ENCODE measurements around the gene TAC4. TPM values are rescaled to one million over a fixed set of nuclear protein-coding genes. Genes with fewer than 3 reads are reported as not detected.

Gene TAC4
- total RNA-seq, 1 experiment from 2014 or later, result not detected

GRCh38 chr17:49835472-49835871 is 12.4 kb downstream of the TAC4 start:
- Histone ChIP-seq H3K4me3 (ENCODE audit: low read depth, low read length, poor library complexity, severe bottlenecking) (no peak overlapping the region), H3K27ac (ENCODE audit: low read depth, low read length, poor library complexity, severe bottlenecking) (peak overlapping the region; percentile 76), H3K36me3 (ENCODE audit: insufficient read depth, low read length, poor library complexity, severe bottlenecking) (peaks cover 10% of the 10 kb centered on the region), H3K9me3 (ENCODE audit: low read depth, low read length, poor library complexity, severe bottlenecking) (no peaks in the 10 kb centered on the region), H3K4me1 (ENCODE audit: insufficient read depth, low read length, poor library complexity, severe bottlenecking) (peaks cover 42% of the 10 kb centered on the region), H3K27me3 (replicated peaks; ENCODE audit: insufficient read depth, low read depth, low read length, poor library complexity) (no peaks in the 10 kb centered on the region)
- CTCF ChIA-PET, result no interaction called here
- BruUV-seq (replicated peaks), result no TSS peak
- no peak for DNase-seq (ENCODE audit: low spot score)
- no peak for TF ChIP-seq EZH2 (IDR thresholded peaks at IDR 0.05; ENCODE audit: borderline replicate concordance, low read depth, low read length, poor library complexity, severe bottlenecking)
- TF ChIP-seq CTCF (conservative IDR thresholded peaks at IDR 0.05; ENCODE audit: low read depth, low read length), result no peak
- intact Hi-C loops (cut with micrococcal nuclease; ENCODE audit: unreplicated experiment), result no loop called here
- POLR2A ChIA-PET (ENCODE audit: low non-redundant PET), result no interaction called here

GRCh38 chr17:49834118-49834743 is 13.6 kb downstream of the TAC4 start:
- CTCF ChIA-PET, result no interaction called here

GRCh38 chr17:49832840-49833599 is 14.8 kb downstream of the TAC4 start:
- Histone ChIP-seq H3K27ac (ENCODE audit: low read depth, low read length, poor library complexity, severe bottlenecking) (peak overlapping the region; percentile 61), H3K27me3 (replicated peaks; ENCODE audit: insufficient read depth, low read depth, low read length, poor library complexity) (no peaks in the 10 kb centered on the region), H3K4me3 (ENCODE audit: low read depth, low read length, poor library complexity, severe bottlenecking) (no peak overlapping the region), H3K4me1 (ENCODE audit: insufficient read depth, low read length, poor library complexity, severe bottlenecking) (peaks cover 42% of the 10 kb centered on the region), H3K36me3 (ENCODE audit: insufficient read depth, low read length, poor library complexity, severe bottlenecking) (peaks cover 24% of the 10 kb centered on the region), H3K9me3 (ENCODE audit: low read depth, low read length, poor library complexity, severe bottlenecking) (no peaks in the 10 kb centered on the region)
- peak; percentile 77 for DNase-seq (ENCODE audit: low spot score)
- BruUV-seq (replicated peaks), result no TSS peak
- POLR2A ChIA-PET (ENCODE audit: low non-redundant PET), result no interaction called here
- TF ChIP-seq EZH2 (IDR thresholded peaks at IDR 0.05; ENCODE audit: borderline replicate concordance, low read depth, low read length, poor library complexity, severe bottlenecking) (no peak), CTCF (conservative IDR thresholded peaks at IDR 0.05; ENCODE audit: low read depth, low read length) (no peak)
- CTCF ChIA-PET, result interaction anchor here (1.0 kb wide), 1 partner anchor 156 kb away, joined by 6 read pairs; no protein-coding TSS in a partner anchor
- intact Hi-C loops (cut with micrococcal nuclease; ENCODE audit: unreplicated experiment), result no loop called here

More at GRCh38 chr17:49834118-49834743, 13.6 kb downstream of the TAC4 start:
- H3K4me3 ChIP-seq (ENCODE audit: low read depth, low read length, poor library complexity, severe bottlenecking), result no peak overlapping the region
- POLR2A ChIA-PET (ENCODE audit: low non-redundant PET), result no interaction called here
- peaks cover 42% of the 10 kb centered on the region for H3K4me1 ChIP-seq (ENCODE audit: insufficient read depth, low read length, poor library complexity, severe bottlenecking)
- no peaks in the 10 kb centered on the region for H3K9me3 ChIP-seq (ENCODE audit: low read depth, low read length, poor library complexity, severe bottlenecking)
- no TSS peak for BruUV-seq (replicated peaks)
- intact Hi-C loops (cut with micrococcal nuclease; ENCODE audit: unreplicated experiment), result no loop called here
- H3K36me3 ChIP-seq (ENCODE audit: insufficient read depth, low read length, poor library complexity, severe bottlenecking), result peaks cover 16% of the 10 kb centered on the region
- DNase-seq (ENCODE audit: low spot score), result no peak
- no peak overlapping the region for H3K27ac ChIP-seq (ENCODE audit: low read depth, low read length, poor library complexity, severe bottlenecking)
- no peaks in the 10 kb centered on the region for H3K27me3 ChIP-seq (replicated peaks; ENCODE audit: insufficient read depth, low read depth, low read length, poor library complexity)
- TF ChIP-seq CTCF (conservative IDR thresholded peaks at IDR 0.05; ENCODE audit: low read depth, low read length) (no peak), EZH2 (IDR thresholded peaks at IDR 0.05; ENCODE audit: borderline replicate concordance, low read depth, low read length, poor library complexity, severe bottlenecking) (no peak)

Data from A673 (cell line).